Measurements from ENCODE around the gene PFKFB2. TPM values are rescaled to one million over a fixed set of nuclear protein-coding genes. Genes with fewer than 3 reads are reported as not detected.
A peak's percentile ranks its signal among the peaks of the same experiment; 100 is the strongest.

PFKFB2 gene
- total RNA-seq, 1 donor from 2014 or later: 5.1 TPM

DNA sequence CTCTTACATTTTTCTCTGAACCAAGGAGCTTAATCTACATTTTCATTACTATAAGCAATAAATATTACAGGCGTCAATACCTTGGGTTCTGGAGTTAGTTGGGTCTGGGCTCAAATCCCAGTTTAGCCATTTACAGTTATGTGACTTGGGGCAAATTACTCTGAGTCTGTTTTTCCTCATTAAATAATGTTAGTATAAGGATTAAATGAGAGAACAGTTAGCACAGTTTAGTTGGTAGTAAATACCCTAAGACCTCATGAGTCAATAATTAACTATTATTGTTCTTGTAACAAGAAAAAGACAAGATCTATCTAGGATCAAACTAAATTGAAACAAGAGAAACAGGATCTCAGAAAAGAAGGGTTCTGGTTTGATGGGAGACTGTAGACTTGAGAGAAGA lies 25.2 kb upstream of the PFKFB2 start:
- TF ChIP-seq, protein P1, sequence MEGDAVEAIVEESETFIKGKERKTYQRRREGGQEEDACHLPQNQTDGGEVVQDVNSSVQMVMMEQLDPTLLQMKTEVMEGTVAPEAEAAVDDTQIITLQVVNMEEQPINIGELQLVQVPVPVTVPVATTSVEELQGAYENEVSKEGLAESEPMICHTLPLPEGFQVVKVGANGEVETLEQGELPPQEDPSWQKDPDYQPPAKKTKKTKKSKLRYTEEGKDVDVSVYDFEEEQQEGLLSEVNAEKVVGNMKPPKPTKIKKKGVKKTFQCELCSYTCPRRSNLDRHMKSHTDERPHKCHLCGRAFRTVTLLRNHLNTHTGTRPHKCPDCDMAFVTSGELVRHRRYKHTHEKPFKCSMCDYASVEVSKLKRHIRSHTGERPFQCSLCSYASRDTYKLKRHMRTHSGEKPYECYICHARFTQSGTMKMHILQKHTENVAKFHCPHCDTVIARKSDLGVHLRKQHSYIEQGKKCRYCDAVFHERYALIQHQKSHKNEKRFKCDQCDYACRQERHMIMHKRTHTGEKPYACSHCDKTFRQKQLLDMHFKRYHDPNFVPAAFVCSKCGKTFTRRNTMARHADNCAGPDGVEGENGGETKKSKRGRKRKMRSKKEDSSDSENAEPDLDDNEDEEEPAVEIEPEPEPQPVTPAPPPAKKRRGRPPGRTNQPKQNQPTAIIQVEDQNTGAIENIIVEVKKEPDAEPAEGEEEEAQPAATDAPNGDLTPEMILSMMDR (conservative IDR thresholded peaks at IDR 0.05; ENCODE audit: low read depth, low read length): no peak
- DNase-seq (ENCODE audit: low read depth): no peak
- no peak overlapping the region for H3K4me3 ChIP-seq (ENCODE audit: low read depth, low read length)

DNA sequence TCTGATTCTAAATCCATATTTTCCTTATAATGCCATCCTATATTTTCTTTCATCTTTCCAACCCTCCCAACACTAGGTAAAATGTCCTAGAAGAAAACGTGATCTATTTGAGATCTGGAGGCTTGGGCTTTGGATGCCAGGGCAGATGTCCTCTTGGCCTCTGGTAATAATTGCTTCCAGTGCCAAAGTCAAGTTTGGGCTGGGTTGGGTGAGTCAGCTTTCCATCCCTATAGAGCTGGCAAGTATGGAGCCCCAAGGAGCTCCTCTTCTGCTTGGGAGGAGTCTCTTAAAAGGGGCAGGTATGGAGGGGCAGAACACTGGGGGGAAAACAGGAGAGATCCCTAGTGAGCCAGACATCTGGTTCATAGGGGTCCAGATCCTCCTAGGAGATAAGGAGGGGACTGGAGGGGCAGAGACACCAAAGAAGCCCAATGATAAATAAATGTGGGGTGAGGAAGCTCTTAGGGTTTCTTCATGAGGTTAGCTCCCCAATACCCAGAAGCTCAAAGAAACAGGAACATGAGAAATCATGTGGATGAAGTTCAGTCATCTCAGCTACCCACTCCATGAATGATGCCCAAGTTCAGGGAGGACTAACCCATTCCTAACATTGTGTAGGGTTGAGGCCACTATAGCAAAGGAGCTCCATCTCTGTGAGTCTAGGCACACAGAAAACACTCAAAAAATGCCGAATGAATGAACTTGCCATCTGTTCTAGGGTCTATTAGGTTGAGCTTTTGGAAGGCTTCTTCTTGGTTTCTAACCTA lies 24.0 kb upstream of the PFKFB2 start:
- TF ChIP-seq, protein P1 (conservative IDR thresholded peaks at IDR 0.05; ENCODE audit: low read depth, low read length): no peak
- H3K4me3 ChIP-seq (ENCODE audit: low read depth, low read length): no peak overlapping the region
- no peak for DNase-seq (ENCODE audit: low read depth)

DNA sequence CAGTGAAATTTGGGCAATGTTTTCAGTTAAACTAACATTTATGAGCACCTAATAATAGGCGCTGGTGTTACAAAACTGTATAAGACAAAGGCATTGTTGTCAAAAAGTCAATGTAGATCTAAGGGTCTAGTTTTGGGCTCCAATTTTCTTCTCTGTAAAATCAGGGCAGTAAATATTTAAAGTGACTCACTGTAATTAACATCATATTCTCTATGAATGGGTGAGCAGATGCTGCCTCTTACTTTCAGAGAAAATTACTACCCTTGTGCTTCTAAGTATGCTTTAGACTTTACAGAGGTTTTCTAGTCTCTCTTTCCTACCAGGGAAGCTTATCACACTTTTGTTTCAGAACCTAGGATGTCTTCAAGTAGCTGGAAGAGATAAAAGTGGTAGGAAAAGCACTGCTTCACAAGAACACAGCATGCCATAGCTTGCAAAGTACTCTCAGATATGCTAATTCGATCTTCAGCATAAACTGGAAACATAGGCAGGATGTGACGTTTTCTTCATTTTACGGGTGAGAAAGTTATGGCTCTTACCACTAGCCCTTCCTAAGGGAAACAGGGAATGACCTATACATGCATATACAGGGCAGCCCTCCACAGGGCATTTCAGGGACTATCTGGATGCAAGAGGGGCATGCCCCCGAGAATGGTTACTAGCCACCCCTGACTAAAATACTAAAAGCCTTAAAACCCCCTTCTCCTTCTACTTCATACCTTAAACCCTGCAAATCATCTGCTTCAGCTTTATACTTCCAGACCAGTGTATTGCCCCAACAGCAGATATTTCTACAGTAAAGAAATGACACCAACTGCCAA lies 23.2 kb upstream of the PFKFB2 start:
- TF ChIP-seq, protein P1 (conservative IDR thresholded peaks at IDR 0.05; ENCODE audit: low read depth, low read length): no peak
- DNase-seq (ENCODE audit: low read depth): no peak
- peak overlapping the region; percentile 53 for H3K4me3 ChIP-seq (ENCODE audit: low read depth, low read length)

DNA sequence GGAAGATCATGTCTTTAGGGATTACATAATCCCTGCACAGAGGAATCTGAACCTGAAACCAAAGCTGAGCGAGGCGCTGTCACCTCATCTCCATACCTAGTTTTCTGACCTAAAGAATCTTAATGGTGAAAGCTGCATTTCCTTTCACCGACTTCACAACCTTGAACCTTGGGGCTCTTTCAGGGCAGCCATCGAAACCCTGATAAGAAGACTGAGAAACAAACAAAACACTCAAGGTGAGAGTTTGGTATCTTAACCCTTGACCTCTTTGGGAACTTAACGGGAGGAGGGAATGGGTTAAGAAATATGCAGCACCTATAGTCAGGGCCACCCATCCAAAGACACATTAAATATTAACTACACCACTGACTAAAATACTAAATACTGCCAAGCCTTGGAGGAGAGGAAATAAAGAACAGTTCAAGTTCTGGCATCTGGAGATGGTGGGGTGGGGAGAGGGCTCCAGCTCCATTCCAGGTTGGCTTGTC lies 22.5 kb upstream of the PFKFB2 start:
- H3K4me3 ChIP-seq (ENCODE audit: low read depth, low read length): peak overlapping the region; percentile 53
- TF ChIP-seq, protein P1 (conservative IDR thresholded peaks at IDR 0.05; ENCODE audit: low read depth, low read length): no peak
- no peak for DNase-seq (ENCODE audit: low read depth)

DNA sequence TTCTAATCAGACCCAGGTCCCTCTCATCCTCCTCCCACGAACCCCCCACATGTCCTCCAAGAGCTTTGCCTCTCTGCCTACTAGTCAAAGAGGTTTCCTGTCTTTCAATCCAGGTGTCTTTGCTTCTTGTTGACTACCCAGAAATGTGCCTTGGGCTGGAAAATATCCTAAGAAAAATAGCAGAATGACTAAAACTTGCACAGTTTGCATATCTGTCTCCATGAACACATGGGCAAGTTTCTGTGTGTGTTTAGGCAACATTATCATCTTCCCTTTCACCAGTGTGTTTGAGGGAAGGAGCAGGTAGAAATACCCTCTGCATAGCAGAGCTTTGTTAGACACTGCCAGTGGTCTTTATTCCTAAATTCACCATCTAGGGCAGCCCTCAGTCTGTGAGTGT lies 22.1 kb upstream of the PFKFB2 start:
- TF ChIP-seq, protein P1 (conservative IDR thresholded peaks at IDR 0.05; ENCODE audit: low read depth, low read length): no peak
- peak overlapping the region; percentile 53 for H3K4me3 ChIP-seq (ENCODE audit: low read depth, low read length)
- DNase-seq (ENCODE audit: low read depth): no peak

DNA sequence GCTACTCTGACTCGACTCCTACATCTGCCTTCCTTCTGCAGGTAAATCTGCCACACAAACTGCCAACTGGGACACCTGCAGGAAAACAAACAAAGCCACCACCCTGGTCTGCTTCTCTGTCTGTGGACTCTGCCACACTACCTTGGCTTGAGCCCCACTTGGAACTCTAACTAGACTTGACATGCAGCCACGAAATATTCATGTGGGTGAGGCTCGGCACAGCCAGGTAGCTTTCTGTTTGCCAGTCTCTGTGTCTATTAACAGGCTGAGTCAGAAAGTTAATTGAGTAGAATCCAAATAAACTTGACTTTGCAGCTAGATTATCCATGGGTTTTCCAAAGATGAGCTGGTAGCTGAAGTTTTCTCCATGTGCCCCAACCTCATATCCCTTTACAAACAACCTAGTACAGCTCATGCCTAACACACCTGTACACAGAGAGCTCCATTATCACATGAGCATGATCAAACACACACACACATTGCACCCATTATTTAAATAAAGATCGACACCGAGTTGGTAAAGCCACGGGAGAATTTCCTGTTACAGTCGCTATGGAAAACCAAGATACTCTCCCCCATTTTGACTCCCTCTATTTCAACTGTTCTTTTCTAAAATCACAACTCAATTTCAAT lies 21.3 kb upstream of the PFKFB2 start:
- DNase-seq (ENCODE audit: low read depth): no peak
- H3K4me3 ChIP-seq (ENCODE audit: low read depth, low read length): peak overlapping the region; percentile 53
- TF ChIP-seq, protein P1 (conservative IDR thresholded peaks at IDR 0.05; ENCODE audit: low read depth, low read length): no peak
